WTC11 (cell line): ENCODE measurements around the gene VWA5B1. TPM values are rescaled to one million over a fixed set of nuclear protein-coding genes. Genes with fewer than 3 reads are reported as not detected.
A peak's percentile ranks its signal among the peaks of the same experiment; 100 is the strongest.

Experiments
- ATAC-seq: fragments of 200-7000 bp; cut with Tn5 transposase; 2 replicates; pipeline ENCODE4 v1.10.0; 2021; ENCODE audit warnings: mild to moderate bottlenecking, moderate library complexity
- CTCF ChIA-PET: fragments of 300-600 bp; sonication (Branson Sonifier 250); formaldehyde crosslinking; loops from one replicate; lab custom pipeline; 2021; ENCODE audit warnings: antibody characterized with exemption; lab: Charles Lee
- POLR2A ChIA-PET: fragments of 350-600 bp; sonication (Branson Sonifier 250); formaldehyde crosslinking; loops from one replicate; lab custom pipeline; 2021; ENCODE audit warnings: antibody characterized with exemption; lab: Charles Lee
- DNase-seq: peaks from one replicate; pipeline ENCODE4 v3.0.0; 2021; ENCODE audit warnings: low spot score
- H3K27ac Mint-ChIP-seq: 2 replicates; pipeline ENCODE4 v1.8.0; 2021; ENCODE audit warnings: mixed read lengths
- H3K27me3 Mint-ChIP-seq: 2 replicates; pipeline ENCODE4 v1.8.0; 2021; ENCODE audit warnings: low read depth, mild to moderate bottlenecking, moderate library complexity, mixed read lengths
- H3K36me3 Mint-ChIP-seq: 2 replicates; pipeline ENCODE4 v1.8.0; 2021; ENCODE audit warnings: mixed read lengths
- H3K4me1 Mint-ChIP-seq: 2 replicates; pipeline ENCODE4 v1.8.0; 2022; ENCODE audit warnings: mixed read lengths
- H3K4me3 Mint-ChIP-seq: 2 replicates; pipeline ENCODE4 v1.8.0; 2021; ENCODE audit warnings: mild to moderate bottlenecking, moderate library complexity, mixed read lengths
- H3K9me3 Mint-ChIP-seq: 2 replicates; pipeline ENCODE4 v1.8.0; 2021; ENCODE audit warnings: mixed read lengths
- ATF3 ChIP-seq: sonication (generic); formaldehyde crosslinking; conservative IDR thresholded peaks from 2 replicates; pipeline ENCODE4 v1.8.1; 2022; ENCODE audit warnings: mild to moderate bottlenecking, missing genetic modification reagents
- ATF6 ChIP-seq: sonication (generic); formaldehyde crosslinking; IDR thresholded peaks from 2 replicates; pipeline ENCODE4 v1.8.1; 2023; ENCODE audit warnings: mild to moderate bottlenecking, missing genetic modification reagents
- NFYB ChIP-seq: sonication (generic); formaldehyde crosslinking; conservative IDR thresholded peaks from 2 replicates; pipeline ENCODE4 v1.8.0; 2022; ENCODE audit warnings: low read depth, missing genetic modification reagents
- SMAD3 ChIP-seq: sonication (generic); formaldehyde crosslinking; IDR thresholded peaks from 2 replicates; pipeline ENCODE4 v1.8.0; 2022; ENCODE audit warnings: missing genetic modification reagents, mild to moderate bottlenecking, borderline replicate concordance
- ZBTB43 ChIP-seq: sonication (generic); formaldehyde crosslinking; IDR thresholded peaks from 2 replicates; pipeline ENCODE4 v1.8.1; 2023; ENCODE audit warnings: mild to moderate bottlenecking, missing genetic modification reagents
- ZNF121 ChIP-seq: sonication (generic); formaldehyde crosslinking; IDR thresholded peaks from 2 replicates; pipeline ENCODE4 v1.8.0; 2023; ENCODE audit warnings: missing genetic modification reagents
- ZNF317 ChIP-seq: sonication (generic); formaldehyde crosslinking; IDR thresholded peaks from 2 replicates; pipeline ENCODE4 v1.8.1; 2023; ENCODE audit warnings: low read depth, mild to moderate bottlenecking, moderate library complexity, missing genetic modification reagents, borderline replicate concordance
- ZNF425 ChIP-seq: fragments of 250-450 bp; sonication (Bioruptor Pico); conservative IDR thresholded peaks from 2 replicates; pipeline ENCODE4 v1.9.0; 2021; ENCODE audit warnings: mild to moderate bottlenecking
- total RNA-seq: library from RNA; stranded (reverse); gene quantifications from 3 replicates; pipeline ENCODE4 v1.2.3, GENCODE V29; 2021
- TF ChIP-seq, protein P1 (sequence below): fragments of 200-600 bp; IDR thresholded peaks from 2 replicates; pipeline ENCODE4 v1.8.0; 2022; ENCODE audit warnings: antibody characterized with exemption
- TF ChIP-seq, protein P2 (sequence below): sonication (generic); formaldehyde crosslinking; IDR thresholded peaks from 2 replicates; pipeline ENCODE4 v1.8.1; 2022; ENCODE audit warnings: low read depth, missing genetic modification reagents, borderline replicate concordance
- TF ChIP-seq, protein P3 (sequence below): sonication (generic); formaldehyde crosslinking; IDR thresholded peaks from 2 replicates; pipeline ENCODE4 v1.8.0; 2022; ENCODE audit warnings: mild to moderate bottlenecking, missing genetic modification reagents
- TF ChIP-seq, protein P4 (sequence below): fragments of 250-450 bp; sonication (Bioruptor Pico); IDR thresholded peaks from 2 replicates; pipeline ENCODE4 v1.9.0; 2021; ENCODE audit warnings: moderate library complexity, mild to moderate bottlenecking, inconsistent platforms, borderline replicate concordance

VWA5B1 gene
- total RNA-seq, 1 experiment from 2014 or later = 1.5 TPM

DNA sequence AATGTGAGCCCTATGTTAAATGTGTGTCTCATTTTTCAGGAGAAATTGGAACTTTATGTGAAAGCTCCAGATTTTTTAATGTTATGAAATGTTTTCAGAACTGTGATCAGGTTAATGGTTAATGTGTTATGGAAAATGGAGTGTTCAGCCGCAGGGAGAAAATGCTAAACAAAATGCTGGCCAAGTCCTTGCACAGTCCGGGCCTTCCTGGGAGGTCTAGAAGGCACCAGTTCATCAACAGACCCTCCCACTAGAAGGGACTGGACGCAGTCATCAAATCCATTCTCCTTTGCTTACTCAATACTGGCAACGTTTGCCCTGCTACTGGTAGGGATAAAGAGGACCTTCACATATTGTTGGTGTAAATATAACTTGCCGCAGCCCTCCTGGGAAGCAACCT, 43.4 kb downstream of the VWA5B1 start (continued):
- no peak for TF ChIP-seq ZNF425 (CRISPR knock-in tag)
- no peak for TF ChIP-seq ATF6 (CRISPR knock-in tag)
- TF ChIP-seq, protein P1, sequence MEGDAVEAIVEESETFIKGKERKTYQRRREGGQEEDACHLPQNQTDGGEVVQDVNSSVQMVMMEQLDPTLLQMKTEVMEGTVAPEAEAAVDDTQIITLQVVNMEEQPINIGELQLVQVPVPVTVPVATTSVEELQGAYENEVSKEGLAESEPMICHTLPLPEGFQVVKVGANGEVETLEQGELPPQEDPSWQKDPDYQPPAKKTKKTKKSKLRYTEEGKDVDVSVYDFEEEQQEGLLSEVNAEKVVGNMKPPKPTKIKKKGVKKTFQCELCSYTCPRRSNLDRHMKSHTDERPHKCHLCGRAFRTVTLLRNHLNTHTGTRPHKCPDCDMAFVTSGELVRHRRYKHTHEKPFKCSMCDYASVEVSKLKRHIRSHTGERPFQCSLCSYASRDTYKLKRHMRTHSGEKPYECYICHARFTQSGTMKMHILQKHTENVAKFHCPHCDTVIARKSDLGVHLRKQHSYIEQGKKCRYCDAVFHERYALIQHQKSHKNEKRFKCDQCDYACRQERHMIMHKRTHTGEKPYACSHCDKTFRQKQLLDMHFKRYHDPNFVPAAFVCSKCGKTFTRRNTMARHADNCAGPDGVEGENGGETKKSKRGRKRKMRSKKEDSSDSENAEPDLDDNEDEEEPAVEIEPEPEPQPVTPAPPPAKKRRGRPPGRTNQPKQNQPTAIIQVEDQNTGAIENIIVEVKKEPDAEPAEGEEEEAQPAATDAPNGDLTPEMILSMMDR = no peak
- TF ChIP-seq NFYB (CRISPR knock-in tag) = no peak
- TF ChIP-seq SMAD3 (CRISPR knock-in tag) = no peak
- TF ChIP-seq, protein P2, sequence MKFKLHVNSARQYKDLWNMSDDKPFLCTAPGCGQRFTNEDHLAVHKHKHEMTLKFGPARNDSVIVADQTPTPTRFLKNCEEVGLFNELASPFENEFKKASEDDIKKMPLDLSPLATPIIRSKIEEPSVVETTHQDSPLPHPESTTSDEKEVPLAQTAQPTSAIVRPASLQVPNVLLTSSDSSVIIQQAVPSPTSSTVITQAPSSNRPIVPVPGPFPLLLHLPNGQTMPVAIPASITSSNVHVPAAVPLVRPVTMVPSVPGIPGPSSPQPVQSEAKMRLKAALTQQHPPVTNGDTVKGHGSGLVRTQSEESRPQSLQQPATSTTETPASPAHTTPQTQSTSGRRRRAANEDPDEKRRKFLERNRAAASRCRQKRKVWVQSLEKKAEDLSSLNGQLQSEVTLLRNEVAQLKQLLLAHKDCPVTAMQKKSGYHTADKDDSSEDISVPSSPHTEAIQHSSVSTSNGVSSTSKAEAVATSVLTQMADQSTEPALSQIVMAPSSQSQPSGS (CRISPR knock-in tag) = no peak
- TF ChIP-seq, protein P3, sequence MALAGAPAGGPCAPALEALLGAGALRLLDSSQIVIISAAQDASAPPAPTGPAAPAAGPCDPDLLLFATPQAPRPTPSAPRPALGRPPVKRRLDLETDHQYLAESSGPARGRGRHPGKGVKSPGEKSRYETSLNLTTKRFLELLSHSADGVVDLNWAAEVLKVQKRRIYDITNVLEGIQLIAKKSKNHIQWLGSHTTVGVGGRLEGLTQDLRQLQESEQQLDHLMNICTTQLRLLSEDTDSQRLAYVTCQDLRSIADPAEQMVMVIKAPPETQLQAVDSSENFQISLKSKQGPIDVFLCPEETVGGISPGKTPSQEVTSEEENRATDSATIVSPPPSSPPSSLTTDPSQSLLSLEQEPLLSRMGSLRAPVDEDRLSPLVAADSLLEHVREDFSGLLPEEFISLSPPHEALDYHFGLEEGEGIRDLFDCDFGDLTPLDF (CRISPR knock-in tag) = no peak
- no peak for TF ChIP-seq ZBTB43
- TF ChIP-seq, all 79 proteins: peak for 0

- H3K27ac Mint-ChIP-seq = no peak overlapping the region
- no peak overlapping the region for H3K4me3 Mint-ChIP-seq
- ChIA-PET POLR2A (no interaction called here), CTCF (interaction anchor here (0.6 to 3.0 kb wide), 2 partner anchors 25 to 783 kb away, joined by 3 to 13 read pairs; no protein-coding TSS in a partner anchor)
- H3K4me1 Mint-ChIP-seq = peaks cover 9% of the 10 kb centered on the region
- H3K36me3 Mint-ChIP-seq = no peaks in the 10 kb centered on the region
- ATAC-seq = no peak; the same call in 1 of the 2 replicates
- no peak for TF ChIP-seq ZNF317 (CRISPR knock-in tag)
- no peak for TF ChIP-seq ATF3
- TF ChIP-seq ZNF121 (CRISPR knock-in tag) = peak; percentile 67; the same call in 1 of the 2 replicates
- TF ChIP-seq, protein P4, sequence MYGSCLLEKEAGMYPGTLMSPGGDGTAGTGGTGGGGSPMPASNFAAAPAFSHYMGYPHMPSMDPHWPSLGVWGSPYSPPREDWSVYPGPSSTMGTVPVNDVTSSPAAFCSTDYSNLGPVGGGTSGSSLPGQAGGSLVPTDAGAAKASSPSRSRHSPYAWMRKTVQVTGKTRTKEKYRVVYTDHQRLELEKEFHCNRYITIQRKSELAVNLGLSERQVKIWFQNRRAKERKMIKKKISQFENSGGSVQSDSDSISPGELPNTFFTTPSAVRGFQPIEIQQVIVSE = no peak
- TF ChIP-seq, all 79 proteins: peak for 1
- H3K9me3 Mint-ChIP-seq = no peaks in the 10 kb centered on the region
- DNase-seq = no peak
- H3K27me3 Mint-ChIP-seq = no peaks in the 10 kb centered on the region
These were observed 45.5 kb downstream of the VWA5B1 start for GRCh38 chr1:20336105-20336605.
